Urinary bladder (tissue), 4 donors: ENCODE data around the gene NXNL2. TPM values are rescaled to one million over a fixed set of nuclear protein-coding genes. Genes with fewer than 3 reads are reported as not detected.
A peak's percentile ranks its signal among the peaks of the same experiment; 100 is the strongest.

Experiments used
- DNase-seq: peaks from one replicate; pipeline ENCODE4 v3.0.0-alpha.2; 2015; ENCODE audit errors: extremely low spot score
- H3K27ac ChIP-seq: one replicate; pipeline ENCODE4 v1.5.1; 2013; ENCODE audit warnings: low read depth, mild to moderate bottlenecking, moderate library complexity
- H3K36me3 ChIP-seq: one replicate; pipeline ENCODE4 v1.6.1; 2013; ENCODE audit warnings: mild to moderate bottlenecking, moderate library complexity; ENCODE audit not compliant: insufficient read depth
- H3K4me1 ChIP-seq: one replicate; pipeline ENCODE4 v1.6.1; 2013; ENCODE audit warnings: mild to moderate bottlenecking, moderate library complexity; ENCODE audit not compliant: insufficient read depth
- H3K4me3 ChIP-seq: one replicate; pipeline ENCODE4 v1.5.1; 2013; ENCODE audit warnings: low read depth, low read length
- WGBS: extraction: QIAGEN DNeasy Blood & Tissue Kit; methylation state at CpG from one replicate; pipeline ENCODE4 v1.1.7; 2013; 5-methylcytosine and 5-hydroxymethylcytosine counted together
- polyA plus RNA-seq: library from polyadenylated mRNA; stranded (reverse); fragments of 200-250 nt; gene quantifications from one replicate; pipeline ENCODE4 v1.2.3, GENCODE V29; 2013
- total RNA-seq: library from RNA; depleted of rRNA; stranded (reverse); fragments of >200 nt; gene quantifications from one replicate; pipeline ENCODE4 v1.2.3, GENCODE V29; 2014
- donor health status: healthy with polysubstance abuse.
- donor health status: healthy.

The NXNL2 gene
- total and polyA plus RNA-seq, 2 donors: 0.85 to 1.9 TPM

DNA sequence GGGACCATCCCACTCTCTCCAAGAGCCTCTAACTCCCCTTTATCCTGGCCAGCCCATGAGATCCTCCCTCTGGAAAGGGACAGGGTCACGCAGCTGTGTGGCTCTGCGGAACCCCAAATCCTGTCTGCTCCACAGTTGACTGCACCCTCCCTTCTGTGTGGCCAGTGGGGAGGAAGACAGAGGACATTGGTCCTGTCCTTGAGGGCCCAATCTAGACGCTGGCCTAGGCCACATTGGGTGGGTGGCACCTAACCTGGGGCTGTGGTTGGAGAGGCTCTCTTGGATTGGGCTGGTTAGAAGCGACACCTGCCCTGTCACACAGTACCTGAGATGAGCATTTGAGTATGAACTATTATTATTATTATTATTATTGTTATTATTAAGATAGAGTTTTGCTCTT lies 12.6 kb upstream of the NXNL2 start:
- no peaks in the 10 kb centered on the region for H3K4me1 ChIP-seq
- DNase-seq: no peak
- no peak overlapping the region for H3K27ac ChIP-seq
- WGBS: 95% methylated on average over 4 of the region's 4 CpGs
- no peaks in the 10 kb centered on the region for H3K36me3 ChIP-seq
- no peak overlapping the region for H3K4me3 ChIP-seq

DNA sequence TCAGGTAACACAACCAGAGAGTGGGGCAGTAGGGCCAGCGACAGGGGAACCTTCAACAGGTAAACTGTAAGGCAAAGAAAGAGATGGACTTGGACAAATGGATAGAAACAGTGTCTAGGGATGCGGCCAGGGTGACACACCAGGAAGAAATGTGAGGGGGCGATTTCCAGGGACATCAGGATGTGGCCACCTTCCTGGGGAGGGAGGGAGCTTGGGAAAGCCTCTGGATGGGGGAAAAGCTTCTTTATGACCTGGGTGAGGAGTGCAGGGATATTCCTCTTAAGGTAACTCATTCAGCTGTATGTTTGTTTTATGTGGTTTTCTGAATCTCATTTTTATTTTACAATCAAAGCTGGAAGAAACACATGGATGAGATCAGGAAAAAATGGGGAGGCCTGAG lies 11.9 kb upstream of the NXNL2 start:
- WGBS: 82% methylated on average over 3 of the region's 3 CpGs
- Histone ChIP-seq H3K4me3 (no peak overlapping the region), H3K36me3 (no peaks in the 10 kb centered on the region), H3K4me1 (no peaks in the 10 kb centered on the region), H3K27ac (no peak overlapping the region)
- DNase-seq: no peak

DNA sequence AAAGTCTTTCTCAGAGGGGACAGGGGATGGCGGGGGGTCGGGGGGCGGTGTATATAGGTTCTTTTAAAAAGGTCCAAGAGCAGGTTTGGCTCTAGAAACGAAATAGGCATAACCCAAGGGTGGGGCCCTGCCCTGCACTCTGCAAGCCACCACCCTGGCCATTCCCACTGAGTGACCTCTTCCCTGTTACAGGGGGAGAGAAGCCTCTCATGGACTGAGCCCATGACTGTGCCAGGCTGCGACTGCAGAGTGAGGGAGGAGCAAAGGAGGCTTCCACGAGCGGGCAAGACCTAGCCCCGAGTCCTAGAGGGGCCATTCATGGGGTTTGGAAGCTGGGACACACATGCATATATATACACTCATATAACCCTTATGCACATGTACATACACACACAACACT lies 10.1 kb upstream of the NXNL2 start:
- DNase-seq: no peak
- H3K27ac ChIP-seq: no peak overlapping the region

DNA sequence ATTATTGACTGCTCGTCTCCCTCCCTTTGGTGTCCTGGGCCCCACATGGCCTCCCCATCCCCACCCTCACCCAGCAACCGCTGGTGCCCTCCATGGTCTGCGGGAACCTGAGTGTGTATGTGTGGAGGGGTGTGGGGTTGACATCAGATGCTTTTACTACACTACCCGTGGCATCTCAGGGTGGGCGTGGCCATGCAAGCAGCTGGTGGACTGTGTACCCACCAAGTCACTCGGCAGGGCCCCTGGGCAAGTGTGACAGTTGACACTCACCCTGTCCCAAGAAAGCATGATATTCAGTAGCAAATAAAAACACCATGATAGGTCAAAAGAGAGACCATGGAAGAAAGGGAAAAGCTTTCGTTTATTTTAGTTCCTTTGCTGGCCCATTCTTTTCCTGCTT lies 7.4 kb upstream of the NXNL2 start:
- no peak for DNase-seq
- no peaks in the 10 kb centered on the region for H3K4me1 ChIP-seq
- H3K36me3 ChIP-seq: no peaks in the 10 kb centered on the region
- no peak overlapping the region for H3K4me3 ChIP-seq
- WGBS: 85% methylated on average over 7 of the region's 7 CpGs
- H3K27ac ChIP-seq: no peak overlapping the region

More for the DNA sequence above, 10.1 kb upstream of the NXNL2 start:
- Histone ChIP-seq H3K4me1 (no peaks in the 10 kb centered on the region), H3K36me3 (no peaks in the 10 kb centered on the region), H3K4me3 (no peak overlapping the region)
- 91% methylated on average over 8 of the region's 8 CpGs for WGBS

DNA sequence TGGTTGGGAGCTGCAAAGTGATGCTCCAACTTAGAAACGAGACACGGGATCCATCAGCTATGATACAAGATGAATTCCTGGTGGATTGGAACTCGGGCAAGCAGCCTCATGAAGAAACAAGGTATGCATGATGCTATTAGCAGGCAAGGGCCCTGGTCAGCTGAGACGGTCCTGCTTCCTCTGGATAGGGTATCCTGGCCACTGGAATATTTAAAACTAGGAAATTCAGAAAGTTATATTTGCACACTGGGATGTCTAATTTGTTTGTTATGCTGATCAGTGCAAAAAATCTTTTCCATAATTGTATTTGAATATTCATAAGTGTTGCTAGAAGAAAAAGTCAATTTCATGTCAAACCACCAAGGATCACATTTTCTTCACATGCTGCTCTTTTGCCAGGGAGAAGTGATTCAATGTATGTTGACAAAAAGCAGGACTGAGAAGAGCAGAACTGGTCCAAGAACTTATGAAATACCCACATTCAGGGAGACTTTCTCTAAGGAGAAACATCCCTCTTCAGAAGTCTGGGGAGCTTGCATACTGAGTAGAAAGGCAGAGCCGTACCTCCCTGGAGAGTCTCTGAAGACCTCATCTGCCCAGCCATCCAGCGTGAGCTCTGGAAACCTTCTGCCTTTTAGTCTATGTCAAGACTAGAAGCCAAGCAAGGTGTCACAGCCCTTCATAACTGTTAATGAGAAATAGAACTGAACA lies 6.7 kb upstream of the NXNL2 start:
- WGBS: 87% methylated on average over 6 of the region's 6 CpGs
- no peaks in the 10 kb centered on the region for H3K36me3 ChIP-seq
- no peaks in the 10 kb centered on the region for H3K4me1 ChIP-seq
- H3K4me3 ChIP-seq: no peak overlapping the region
- no peak for DNase-seq
- no peak overlapping the region for H3K27ac ChIP-seq

DNA sequence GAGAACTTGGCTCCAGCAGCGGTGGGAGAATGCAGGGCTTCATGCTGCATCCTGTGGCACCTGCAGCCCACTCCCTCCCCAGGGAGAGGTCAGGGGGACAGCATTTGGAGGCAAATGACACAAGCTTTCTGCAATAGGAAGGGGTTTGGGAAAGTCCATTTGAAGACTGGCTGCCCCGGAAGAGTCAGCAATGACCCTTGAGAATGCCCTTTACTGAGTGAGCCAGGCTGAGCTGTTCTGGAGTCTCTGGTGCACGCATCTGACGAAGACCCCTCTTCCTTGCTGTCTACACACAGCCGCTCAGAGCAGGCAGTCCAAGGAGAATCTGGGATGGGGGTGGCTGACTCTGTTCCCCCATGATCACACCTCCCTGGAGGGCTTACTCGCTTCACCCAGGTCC lies 5.5 kb upstream of the NXNL2 start:
- WGBS: 90% methylated on average over 6 of the region's 6 CpGs
- no peak for DNase-seq
- H3K36me3 ChIP-seq: no peaks in the 10 kb centered on the region
- H3K27ac ChIP-seq: no peak overlapping the region
- H3K4me3 ChIP-seq: no peak overlapping the region
- H3K4me1 ChIP-seq: no peaks in the 10 kb centered on the region

DNA sequence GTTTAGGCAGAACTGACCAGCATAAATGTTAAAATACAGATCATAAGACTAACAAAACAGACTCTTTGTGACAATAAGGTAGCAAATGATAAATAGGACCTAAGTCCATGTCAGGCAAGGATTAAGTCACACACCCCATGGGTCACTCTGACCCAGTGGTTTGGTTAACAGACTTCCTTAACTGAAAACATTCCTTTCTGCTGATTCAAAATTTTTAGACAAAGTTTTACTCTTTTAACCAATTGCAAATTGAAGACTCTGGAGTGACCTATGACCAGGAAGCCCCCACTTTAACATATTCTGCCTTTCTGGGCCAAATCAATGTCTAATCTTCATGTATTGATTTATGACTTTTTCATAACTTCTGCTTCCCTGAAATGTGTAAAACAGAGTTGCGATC lies 4.9 kb upstream of the NXNL2 start:
- Histone ChIP-seq H3K36me3 (no peaks in the 10 kb centered on the region), H3K4me3 (no peak overlapping the region), H3K4me1 (no peaks in the 10 kb centered on the region), H3K27ac (no peak overlapping the region)
- WGBS: 86% methylated on average over 1 of the region's 1 CpG
- DNase-seq: no peak

DNA sequence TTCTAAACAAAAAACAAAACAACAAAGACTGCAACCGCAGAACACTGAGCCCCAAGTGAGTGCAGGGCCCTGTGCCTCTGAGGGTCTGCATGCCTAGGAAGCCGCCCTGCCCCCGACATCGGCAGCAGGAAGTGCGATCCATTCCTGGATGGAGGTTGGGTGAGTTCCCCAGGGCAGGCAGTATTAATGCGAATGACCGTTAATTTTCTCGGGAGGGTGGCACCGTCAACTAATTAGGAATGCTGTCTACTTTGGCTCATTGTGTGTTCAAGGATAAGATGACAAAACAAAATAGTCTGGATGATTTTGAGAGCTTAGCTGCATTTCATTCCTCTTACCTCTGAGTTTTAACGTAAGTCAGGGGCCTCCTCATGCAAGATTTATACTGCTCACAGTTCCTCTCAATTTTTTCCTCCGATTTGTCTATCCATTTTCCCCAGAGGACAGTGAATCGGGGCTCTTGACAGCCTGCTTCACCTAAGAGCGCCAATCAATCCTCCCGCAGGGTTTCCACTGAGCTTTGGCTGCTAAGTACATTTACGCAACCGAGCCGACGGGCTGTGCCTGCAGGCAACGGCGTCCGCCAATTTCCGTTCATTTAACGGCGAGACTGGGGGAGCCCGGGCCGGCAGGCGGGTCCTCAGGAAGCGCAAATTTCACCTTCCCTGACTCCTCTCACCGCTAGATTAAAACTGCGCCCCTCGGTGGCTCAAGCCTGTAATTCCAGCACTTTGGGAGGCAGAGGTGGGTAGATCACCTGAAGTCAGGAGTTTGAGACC lies 2.9 kb upstream of the NXNL2 start:
- no peak for DNase-seq
- Histone ChIP-seq H3K4me3 (no peak overlapping the region), H3K27ac (no peak overlapping the region), H3K4me1 (no peaks in the 10 kb centered on the region), H3K36me3 (no peaks in the 10 kb centered on the region)
- 57% methylated on average over 31 of the region's 31 CpGs for WGBS

DNA sequence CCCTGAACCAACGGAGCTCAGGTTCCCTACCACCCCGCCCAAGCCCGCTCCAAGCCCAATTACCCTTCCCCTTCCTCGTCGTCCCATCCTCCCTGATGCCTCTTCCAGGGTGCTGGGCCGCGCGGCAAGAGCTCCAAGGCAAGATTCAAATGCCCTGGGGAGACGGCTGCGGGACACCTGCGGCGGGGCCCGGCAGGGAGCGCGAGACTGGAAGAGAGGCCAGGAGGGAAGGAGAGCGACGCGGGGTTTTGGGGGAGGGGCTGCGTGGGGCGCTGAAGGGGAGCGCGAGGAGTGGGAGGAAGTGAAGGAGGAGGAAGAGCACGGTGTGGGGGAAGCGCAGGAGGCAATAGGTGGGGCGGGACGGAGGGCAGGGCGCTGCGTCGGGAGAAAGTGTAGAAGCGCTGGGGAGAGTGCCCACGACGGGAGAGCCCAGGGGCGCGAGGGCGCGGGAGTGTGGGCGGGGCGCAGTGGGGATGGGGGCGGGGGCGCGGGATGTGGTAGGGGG lies 975 bp upstream of the NXNL2 start:
- peak overlapping the region; percentile 45 for H3K27ac ChIP-seq
- no peaks in the 10 kb centered on the region for H3K4me1 ChIP-seq
- no peaks in the 10 kb centered on the region for H3K36me3 ChIP-seq
- WGBS: 4% methylated on average over 41 of the region's 41 CpGs
- peak; percentile 48 for DNase-seq
- peak overlapping the region; percentile 52 for H3K4me3 ChIP-seq

DNA sequence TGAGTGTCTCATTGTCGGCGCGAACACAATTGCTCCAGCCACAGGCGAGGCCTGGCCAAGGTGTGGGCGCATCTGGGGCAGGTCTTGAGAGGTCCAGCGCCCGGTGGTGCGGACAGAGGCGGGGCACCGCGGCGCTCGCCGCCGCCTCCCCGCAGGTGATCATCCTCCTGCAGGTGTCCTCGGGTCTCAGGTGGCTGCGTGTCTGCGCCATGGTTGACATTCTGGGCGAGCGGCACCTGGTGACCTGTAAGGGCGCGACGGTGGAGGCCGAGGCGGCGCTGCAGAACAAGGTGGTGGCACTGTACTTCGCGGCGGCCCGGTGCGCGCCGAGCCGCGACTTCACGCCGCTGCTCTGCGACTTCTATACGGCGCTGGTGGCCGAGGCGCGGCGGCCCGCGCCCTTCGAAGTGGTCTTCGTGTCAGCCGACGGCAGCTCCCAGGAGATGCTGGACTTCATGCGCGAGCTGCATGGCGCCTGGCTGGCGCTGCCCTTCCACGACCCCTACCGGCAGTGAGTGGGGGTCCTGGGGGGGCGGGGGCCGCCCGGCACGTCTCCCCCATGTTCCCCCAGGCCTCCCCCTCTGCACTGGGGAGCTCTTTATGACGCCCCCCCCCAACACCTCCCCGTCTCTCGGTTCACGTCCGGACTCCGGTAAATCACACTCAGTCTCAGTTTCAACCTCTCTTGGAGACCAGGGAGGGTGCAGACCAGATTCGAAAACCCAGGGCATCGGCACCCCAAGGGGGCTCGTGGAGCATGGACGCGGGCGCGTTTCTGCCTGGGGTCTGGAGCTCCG lies 446 bp downstream of the NXNL2 start:
- H3K27ac ChIP-seq: no peak overlapping the region
- no peaks in the 10 kb centered on the region for H3K4me1 ChIP-seq
- no peak for DNase-seq
- 9% methylated on average over 75 of the region's 75 CpGs for WGBS
- peak overlapping the region; percentile 52 for H3K4me3 ChIP-seq
- no peaks in the 10 kb centered on the region for H3K36me3 ChIP-seq

DNA sequence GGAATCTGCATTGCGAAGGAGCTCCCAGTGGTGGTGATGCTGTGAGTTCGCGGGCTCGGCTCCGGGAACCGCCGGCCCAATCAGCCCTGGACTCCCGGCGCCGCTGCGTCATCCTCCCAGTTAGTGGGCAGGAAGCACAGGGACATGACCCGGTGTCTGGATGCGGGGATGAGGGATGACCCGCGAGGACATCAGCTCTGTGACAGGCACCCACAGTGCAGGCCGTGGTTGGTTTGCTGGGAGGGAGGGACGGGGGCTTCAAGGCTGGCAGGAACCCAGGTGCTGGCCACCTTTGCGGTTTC lies 996 bp downstream of the NXNL2 start:
- Histone ChIP-seq H3K4me1 (no peaks in the 10 kb centered on the region), H3K36me3 (no peaks in the 10 kb centered on the region), H3K27ac (no peak overlapping the region), H3K4me3 (no peak overlapping the region)
- DNase-seq: no peak
- 49% methylated on average over 18 of the region's 18 CpGs for WGBS

DNA sequence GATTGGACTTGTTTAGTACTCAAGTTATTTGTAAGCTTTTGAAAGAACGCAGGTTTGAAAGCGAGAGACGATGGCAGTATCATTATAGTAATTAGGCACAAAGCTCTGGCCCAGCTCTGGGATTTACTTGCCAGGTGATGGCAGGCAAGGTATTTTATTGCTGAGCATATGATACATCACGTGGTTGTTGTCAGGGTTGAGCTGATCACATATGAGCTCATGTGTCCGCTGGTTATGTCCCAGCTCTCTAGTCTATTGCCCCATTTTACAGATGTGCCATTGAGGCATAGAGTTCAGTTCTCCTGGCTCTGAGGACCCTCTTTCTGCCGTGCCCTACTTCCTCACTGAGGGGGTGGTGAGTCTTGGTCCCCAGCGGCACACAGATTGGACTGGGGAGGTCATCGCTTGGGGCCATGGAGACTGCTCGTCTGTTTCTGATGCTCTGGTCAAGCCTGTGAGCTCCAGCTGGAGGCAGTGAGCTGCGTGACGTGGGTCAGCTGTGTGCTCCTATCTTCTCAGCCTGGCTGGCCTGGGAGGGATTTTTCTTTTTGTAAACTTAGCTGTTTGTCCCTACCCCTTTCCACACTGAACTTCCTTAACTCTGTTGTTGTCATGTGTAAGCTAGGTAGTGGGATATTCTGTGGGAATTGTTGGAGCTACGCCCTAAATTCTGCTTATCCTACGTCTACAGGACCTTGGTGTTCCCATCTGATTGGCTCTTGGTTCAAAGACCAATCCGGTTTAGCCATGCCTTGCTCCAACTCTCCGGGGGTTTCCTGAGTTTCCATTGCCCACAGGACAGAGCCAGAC lies 2.2 kb downstream of the NXNL2 start:
- H3K4me3 ChIP-seq: no peak overlapping the region
- 53% methylated on average over 15 of the region's 15 CpGs for WGBS
- H3K36me3 ChIP-seq: no peaks in the 10 kb centered on the region
- peak overlapping the region; percentile 64 for H3K27ac ChIP-seq
- no peaks in the 10 kb centered on the region for H3K4me1 ChIP-seq
- no peak for DNase-seq

DNA sequence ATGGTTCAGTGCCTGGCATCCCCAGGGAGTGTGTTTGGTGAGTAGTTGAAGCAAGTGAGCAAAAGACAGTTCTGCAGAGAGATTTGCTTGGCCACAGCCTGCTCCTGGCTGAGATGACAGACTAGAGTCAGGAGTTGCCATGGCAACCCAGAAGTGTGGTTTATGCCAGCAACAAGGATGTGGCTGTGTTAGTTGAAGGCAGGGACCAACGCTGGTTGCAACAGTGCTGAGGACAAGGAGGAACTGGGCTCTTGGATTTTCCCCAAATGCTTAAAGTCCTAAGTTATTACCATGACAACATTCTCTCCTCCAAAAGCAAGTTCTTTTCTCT lies 2.7 kb downstream of the NXNL2 start:
- H3K27ac ChIP-seq: peak overlapping the region; percentile 11
- no peaks in the 10 kb centered on the region for H3K36me3 ChIP-seq
- peak; percentile 28 for DNase-seq
- no peak overlapping the region for H3K4me3 ChIP-seq
- WGBS: 16% methylated on average over 1 of the region's 1 CpG
- no peaks in the 10 kb centered on the region for H3K4me1 ChIP-seq
